B cell (primary cell): ENCODE results near the gene DAGLB. TPM values are rescaled to one million over a fixed set of nuclear protein-coding genes. Genes with fewer than 3 reads are reported as not detected.
"Not testable (repeated sequence)": the region's sequence is repeated elsewhere in the genome, so short reads cannot be mapped to it uniquely, and the experiment has no call there.

Source experiments
- ATAC-seq: fragments of 200-7000 bp; cut with Tn5 transposase; one replicate; pipeline ENCODE4 v1.10.0; 2021; ENCODE audit warnings: low read depth, mild to moderate bottlenecking, moderate number of reproducible peaks, moderate library complexity
- CTCF ChIA-PET: fragments of 350-600 bp; sonication (Branson Sonifier 250); formaldehyde crosslinking; loops from one replicate; lab custom pipeline; 2021; ENCODE audit warnings: antibody characterized with exemption, inconsistent platforms; lab: Charles Lee
- POLR2A ChIA-PET: fragments of 350-600 bp; sonication (Branson Sonifier 250); formaldehyde crosslinking; loops from one replicate; lab custom pipeline; 2021; ENCODE audit warnings: antibody characterized with exemption; lab: Charles Lee
- DNase-seq: peaks from one replicate; pipeline ENCODE4 v3.0.0; 2013
- H2AFZ ChIP-seq: 2 replicates; pipeline ENCODE4 v1.6.1; 2012; ENCODE audit warnings: mild to moderate bottlenecking, low read depth, low read length; ENCODE audit not compliant: insufficient read depth, poor library complexity, severe bottlenecking
- H3K27ac ChIP-seq, 2 donors: 1 replicate in 1 of 2; 2 replicates in 1 of 2; pipeline ENCODE4 v1.5.1; 2012 to 2013; ENCODE audit warnings: low read length in 2 of 2, mild to moderate bottlenecking in 2 of 2, moderate library complexity in 1 of 2
- H3K27me3 ChIP-seq, 4 experiments: fragments of 200-600 bp in 1 of 4; sonication (generic) in 1 of 4; replicated peaks in 1 of 4; 1 replicate in 2 of 4; 2 replicates in 2 of 4; pipeline versions ENCODE4 v1.6.1 to v1.7.0; 2013 to 2016; ENCODE audit warnings: low read length in 3 of 4, mild to moderate bottlenecking in 2 of 4, mixed read lengths in 1 of 4, moderate library complexity in 1 of 4; ENCODE audit not compliant: insufficient read depth in 4 of 4, control insufficient read depth in 3 of 4; ENCODE audit errors: control extremely low read depth in 1 of 4
- H3K36me3 ChIP-seq, 2 experiments: replicated peaks in 1 of 2; 1 replicate in 1 of 2; 2 replicates in 1 of 2; pipeline versions ENCODE4 v1.6.1 to v1.7.1; 2013; ENCODE audit warnings: low read length in 1 of 2; ENCODE audit not compliant: insufficient read depth in 2 of 2, control insufficient read depth in 1 of 2; ENCODE audit errors: control extremely low read depth in 1 of 2, extremely low read depth in 1 of 2
- H3K4me1 ChIP-seq, 2 donors: fragments of 200-600 bp in 1 of 2; sonication (generic) in 1 of 2; 1 replicate in 1 of 2; 2 replicates in 1 of 2; pipeline versions ENCODE4 v1.5.1 to v1.6.1; 2013 to 2017; ENCODE audit warnings: low read length in 2 of 2; ENCODE audit not compliant: control insufficient read depth in 2 of 2, insufficient read depth in 2 of 2
- H3K4me2 ChIP-seq: replicated peaks from 2 replicates; pipeline ENCODE3; 2012; ENCODE audit warnings: mild to moderate bottlenecking, low read depth, low read length; ENCODE audit not compliant: poor library complexity, severe bottlenecking
- H3K4me3 ChIP-seq, 5 experiments: fragments of 200-600 bp in 1 of 5; sonication (generic) in 1 of 5; 1 replicate in 3 of 5; 2 replicates in 2 of 5; pipeline versions ENCODE4 v1.5.1 to v1.7.0; 2011 to 2016; ENCODE audit warnings: low read length in 4 of 5, mild to moderate bottlenecking in 4 of 5, low read depth in 2 of 5, control low read depth in 1 of 5, moderate library complexity in 1 of 5; ENCODE audit not compliant: insufficient read depth in 1 of 5; ENCODE audit errors: control extremely low read depth in 1 of 5, extremely low read depth in 1 of 5
- H3K79me2 ChIP-seq: fragments of 200-600 bp; sonication (generic); one replicate; pipeline ENCODE4 v1.6.0; 2016; ENCODE audit warnings: low read length; ENCODE audit not compliant: control insufficient read depth, insufficient read depth
- H3K9ac ChIP-seq: fragments of 200-600 bp; sonication (generic); 2 replicates; pipeline ENCODE4 v1.6.1; 2017; ENCODE audit warnings: mild to moderate bottlenecking, low read length, moderate library complexity
- H3K9me3 ChIP-seq, 3 donors: one replicate each; pipeline versions ENCODE4 v1.6.1 to v1.7.1; 2013; ENCODE audit warnings: low read length in 2 of 3; ENCODE audit not compliant: control insufficient read depth in 2 of 3, insufficient read depth in 1 of 3; ENCODE audit errors: control extremely low read depth in 1 of 3
- H4K20me1 ChIP-seq: 2 replicates; pipeline ENCODE4 v1.6.0; 2012; ENCODE audit warnings: mild to moderate bottlenecking, low read length; ENCODE audit not compliant: insufficient read depth, control insufficient read depth, poor library complexity, severe bottlenecking
- H3K27ac Mint-ChIP-seq: one replicate; pipeline ENCODE4 v1.8.0; 2021; ENCODE audit warnings: mixed read lengths
- H3K27me3 Mint-ChIP-seq: one replicate; pipeline ENCODE4 v1.8.0; 2021; ENCODE audit warnings: mixed read lengths
- H3K4me1 Mint-ChIP-seq: one replicate; pipeline ENCODE4 v1.8.0; 2021; ENCODE audit warnings: mixed read lengths
- H3K4me3 Mint-ChIP-seq: one replicate; pipeline ENCODE4 v1.8.0; 2021; ENCODE audit warnings: mixed read lengths
- H3K9me3 Mint-ChIP-seq: one replicate; pipeline ENCODE4 v1.8.0; 2022; ENCODE audit warnings: mixed read lengths; ENCODE audit not compliant: insufficient read depth
- EZH2 ChIP-seq: IDR thresholded peaks from 2 replicates; pipeline ENCODE4 v1.6.1; 2012; ENCODE audit warnings: borderline replicate concordance, low read depth, mild to moderate bottlenecking, moderate library complexity, low read length; ENCODE audit not compliant: insufficient read depth, poor library complexity, severe bottlenecking
- WGBS: methylation state at CpG from one replicate; pipeline ENCODE4 v1.1.5; 2013; ENCODE audit warnings: missing lambda C conversion rate; ENCODE audit not compliant: insufficient coverage; 5-methylcytosine and 5-hydroxymethylcytosine counted together
- intact Hi-C: fragments of 100-400 bp; cut with micrococcal nuclease; formaldehyde crosslinking; loops from one replicate; pipeline ENCODE4 v1.10.0; 2022
- polyA plus RNA-seq: library from polyadenylated mRNA; depleted of rRNA; stranded (reverse); fragments of >200 nt; gene quantifications from 2 replicates; pipeline ENCODE4 v1.2.3, GENCODE V29; 2012
- total RNA-seq, 2 donors: library from RNA; stranded (reverse); fragments of 120-200 nt in 1 of 2; gene quantifications; 1 replicate in 1 of 2; 2 replicates in 1 of 2; pipeline versions ENCODE4 v1.2.3 to v1.2.4, GENCODE V29; 2013 to 2022
- TF ChIP-seq, protein P1 (sequence below): fragments of 200-600 bp; IDR thresholded peaks from one replicate; pipeline ENCODE4 v1.8.0; 2022; ENCODE audit warnings: antibody characterized with exemption, mild to moderate bottlenecking

The DAGLB gene
- total and polyA plus RNA-seq, 2 donors (not counting 1 experiment from before 2014, with no cell fraction given) = 25.2 to 29.6 TPM

- Histone ChIP-seq H3K4me2 (no peak overlapping the region), H2AFZ (no peak overlapping the region), H3K27me3 (no peaks in the 10 kb centered on the region), H3K9me3 (no peaks in the 10 kb centered on the region), H3K27ac (peak overlapping the region in 1 of 2 donors; percentile 61), H3K79me2 (peaks cover 93% of the 10 kb centered on the region), H3K4me3 (no peak overlapping the region), H3K4me1 (peaks cover 44 to 60% of the 10 kb centered on the region in 2 donors), H3K36me3 (peaks cover 1 to 7% of the 10 kb centered on the region in 2 experiments), H3K9ac (no peak overlapping the region), H4K20me1 (peaks cover 39% of the 10 kb centered on the region)
- peaks cover 70% of the 10 kb centered on the region for H3K4me1 Mint-ChIP-seq
- peak overlapping the region; percentile 26 for H3K4me3 Mint-ChIP-seq
- ChIA-PET POLR2A (no interaction called here), CTCF (no interaction called here)
- no peak for ATAC-seq
- H3K27me3 Mint-ChIP-seq = no peaks in the 10 kb centered on the region
- no CpG with 5 or more reads among the region's 3 CpGs for WGBS
- intact Hi-C loops = no loop called here
- H3K27ac Mint-ChIP-seq = peak overlapping the region; percentile 27
- DNase-seq = no peak
- no peak for TF ChIP-seq EZH2
- TF ChIP-seq, protein P1, sequence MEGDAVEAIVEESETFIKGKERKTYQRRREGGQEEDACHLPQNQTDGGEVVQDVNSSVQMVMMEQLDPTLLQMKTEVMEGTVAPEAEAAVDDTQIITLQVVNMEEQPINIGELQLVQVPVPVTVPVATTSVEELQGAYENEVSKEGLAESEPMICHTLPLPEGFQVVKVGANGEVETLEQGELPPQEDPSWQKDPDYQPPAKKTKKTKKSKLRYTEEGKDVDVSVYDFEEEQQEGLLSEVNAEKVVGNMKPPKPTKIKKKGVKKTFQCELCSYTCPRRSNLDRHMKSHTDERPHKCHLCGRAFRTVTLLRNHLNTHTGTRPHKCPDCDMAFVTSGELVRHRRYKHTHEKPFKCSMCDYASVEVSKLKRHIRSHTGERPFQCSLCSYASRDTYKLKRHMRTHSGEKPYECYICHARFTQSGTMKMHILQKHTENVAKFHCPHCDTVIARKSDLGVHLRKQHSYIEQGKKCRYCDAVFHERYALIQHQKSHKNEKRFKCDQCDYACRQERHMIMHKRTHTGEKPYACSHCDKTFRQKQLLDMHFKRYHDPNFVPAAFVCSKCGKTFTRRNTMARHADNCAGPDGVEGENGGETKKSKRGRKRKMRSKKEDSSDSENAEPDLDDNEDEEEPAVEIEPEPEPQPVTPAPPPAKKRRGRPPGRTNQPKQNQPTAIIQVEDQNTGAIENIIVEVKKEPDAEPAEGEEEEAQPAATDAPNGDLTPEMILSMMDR = no peak
- H3K9me3 Mint-ChIP-seq = no peaks in the 10 kb centered on the region
Measured at GRCh38 chr7:6380310-6381095, 67.3 kb downstream of the DAGLB start.

GRCh38 chr7:6379886-6380285, 67.9 kb downstream of the DAGLB start:
- peaks cover 67% of the 10 kb centered on the region for H3K4me1 Mint-ChIP-seq
- POLR2A ChIA-PET = no interaction called here
- Histone ChIP-seq H3K4me1 (peaks cover 38 to 60% of the 10 kb centered on the region in 2 donors), H3K9me3 (peaks cover 0 to 3% (median 0%) of the 10 kb centered on the region in 3 donors), H3K79me2 (peaks cover 91% of the 10 kb centered on the region), H3K9ac (no peak overlapping the region), H2AFZ (no peak overlapping the region), H3K27me3 (no peaks in the 10 kb centered on the region), H3K36me3 (peaks cover 1 to 7% of the 10 kb centered on the region in 2 experiments), H3K4me2 (no peak overlapping the region), H4K20me1 (peaks cover 33% of the 10 kb centered on the region), H3K4me3 (no peak overlapping the region), H3K27ac (peak overlapping the region in 1 of 2 donors; percentile 61)
- H3K9me3 Mint-ChIP-seq = no peaks in the 10 kb centered on the region
- CTCF ChIA-PET = no interaction called here
- no peaks in the 10 kb centered on the region for H3K27me3 Mint-ChIP-seq
- no CpG with 5 or more reads among the region's 7 CpGs for whole genome bisulfite sequencing
- H3K27ac Mint-ChIP-seq = peak overlapping the region; percentile 21
- no peak for ATAC-seq
- intact Hi-C loops = no loop called here
- no peak for TF ChIP-seq EZH2
- TF ChIP-seq, protein P1 = no peak
- no peak for DNase-seq
- peak overlapping the region; percentile 29 for H3K4me3 Mint-ChIP-seq

- CTCF ChIA-PET = interaction anchor here (0.6 kb wide), 1 partner anchor 27 kb away, joined by 3 read pairs; no protein-coding TSS in a partner anchor
- H3K9me3 ChIP-seq, intact Hi-C loops, ATAC-seq, H3K4me3 ChIP-seq, H3K4me2 ChIP-seq, H3K9me3 Mint-ChIP-seq, H2AFZ ChIP-seq, DNase-seq, H3K27me3 Mint-ChIP-seq, H3K36me3 ChIP-seq, POLR2A ChIA-PET, H3K27me3 ChIP-seq, H3K27ac Mint-ChIP-seq, H3K4me3 Mint-ChIP-seq, H3K9ac ChIP-seq, H3K27ac ChIP-seq: not testable (repeated sequence)
- Histone ChIP-seq H4K20me1 (peaks cover 21% of the 10 kb centered on the region), H3K4me1 (peaks cover 30 to 50% of the 10 kb centered on the region in 2 donors), H3K79me2 (peaks cover 78% of the 10 kb centered on the region)
- WGBS = 96% methylated on average over 5 of the region's 5 CpGs
- H3K4me1 Mint-ChIP-seq = peaks cover 58% of the 10 kb centered on the region
Measured at GRCh38 chr7:6378556-6378955, 69.2 kb downstream of the DAGLB start.
